H9 (cell line): ENCODE measurements around the gene PPP1R14C. TPM values are rescaled to one million over a fixed set of nuclear protein-coding genes. Genes with fewer than 3 reads are reported as not detected.

Source experiments
- DNase-seq: peaks from one replicate; pipeline ENCODE4 v3.0.0-alpha.2; 2017
- H2AFZ ChIP-seq: one replicate; pipeline ENCODE4 v1.6.1; 2013; ENCODE audit warnings: mild to moderate bottlenecking, low read length, control low read depth, moderate library complexity
- H2AK5ac ChIP-seq: 2 replicates; pipeline ENCODE4 v1.6.1; 2013; ENCODE audit warnings: low read length, control low read depth, mixed read lengths; ENCODE audit not compliant: insufficient read length
- H2BK120ac ChIP-seq: one replicate; pipeline ENCODE4 v1.6.1; 2013; ENCODE audit warnings: low read depth, mild to moderate bottlenecking, low read length, control low read depth, inconsistent platforms; ENCODE audit not compliant: poor library complexity, severe bottlenecking
- H2BK12ac ChIP-seq: 2 replicates; pipeline ENCODE4 v1.6.1; 2013; ENCODE audit warnings: low read length, control low read depth, mixed read lengths, low read depth; ENCODE audit not compliant: insufficient read length
- H2BK15ac ChIP-seq: 2 replicates; pipeline ENCODE4 v1.6.1; 2013; ENCODE audit warnings: low read depth, low read length, control low read depth
- H2BK20ac ChIP-seq: one replicate; pipeline ENCODE4 v1.6.1; 2013; ENCODE audit warnings: low read depth, mild to moderate bottlenecking, low read length, control low read depth, inconsistent platforms; ENCODE audit not compliant: poor library complexity, severe bottlenecking
- H2BK5ac ChIP-seq: 2 replicates; pipeline ENCODE4 v1.6.1; 2013; ENCODE audit warnings: low read length, control low read depth, mixed read lengths; ENCODE audit not compliant: insufficient read length
- H3K14ac ChIP-seq: 2 replicates; pipeline ENCODE4 v1.6.1; 2013; ENCODE audit warnings: low read length, control low read depth; ENCODE audit not compliant: insufficient read depth
- H3K18ac ChIP-seq: 2 replicates; pipeline ENCODE4 v1.6.1; 2013; ENCODE audit warnings: low read depth, mild to moderate bottlenecking, mixed read lengths, low read length, control low read depth; ENCODE audit not compliant: insufficient read length
- H3K23ac ChIP-seq: 2 replicates; pipeline ENCODE4 v1.6.1; 2013; ENCODE audit warnings: low read length, control low read depth, mixed read lengths, low read depth; ENCODE audit not compliant: insufficient read length
- H3K23me2 ChIP-seq: 2 replicates; pipeline ENCODE4 v1.6.1; 2013; ENCODE audit warnings: low read depth, mild to moderate bottlenecking, mixed read lengths, low read length, control low read depth; ENCODE audit not compliant: insufficient read length, poor library complexity, severe bottlenecking
- H3K27ac ChIP-seq: 2 replicates; pipeline ENCODE4 v1.5.1; 2013; ENCODE audit warnings: low read length, control low read depth, mixed read lengths, low read depth; ENCODE audit not compliant: insufficient read length
- H3K27me3 ChIP-seq: 2 replicates; pipeline ENCODE4 v1.6.1; 2013; ENCODE audit warnings: low read length, control low read depth, inconsistent platforms; ENCODE audit not compliant: insufficient read depth
- H3K4ac ChIP-seq: 2 replicates; pipeline ENCODE4 v1.6.1; 2013; ENCODE audit warnings: low read depth, mild to moderate bottlenecking, control low read depth, inconsistent platforms, low read length, moderate library complexity
- H3K4me1 ChIP-seq: 2 replicates; pipeline ENCODE4 v1.6.1; 2013; ENCODE audit warnings: low read length, control low read depth, inconsistent platforms; ENCODE audit not compliant: insufficient read depth
- H3K4me2 ChIP-seq: 2 replicates; pipeline ENCODE4 v1.6.1; 2013; ENCODE audit warnings: low read length, control low read depth, mixed read lengths; ENCODE audit not compliant: insufficient read length, insufficient read depth
- H3K56ac ChIP-seq: 2 replicates; pipeline ENCODE4 v1.6.1; 2013; ENCODE audit warnings: low read depth, mild to moderate bottlenecking, mixed read lengths, low read length, control low read depth; ENCODE audit not compliant: insufficient read length
- H3K79me1 ChIP-seq: 2 replicates; pipeline ENCODE4 v1.6.1; 2013; ENCODE audit warnings: low read depth, mild to moderate bottlenecking, moderate library complexity, low read length, control low read depth, inconsistent platforms; ENCODE audit not compliant: insufficient read depth, poor library complexity, severe bottlenecking
- H3K79me2 ChIP-seq: 2 replicates; pipeline ENCODE4 v1.6.1; 2013; ENCODE audit warnings: low read length, control low read depth, inconsistent platforms; ENCODE audit not compliant: insufficient read depth
- H3K9ac ChIP-seq: 2 replicates; pipeline ENCODE4 v1.6.1; 2013; ENCODE audit warnings: low read length, control low read depth, mixed read lengths; ENCODE audit not compliant: insufficient read length; ENCODE audit errors: extremely low read depth
- H3K9me3 ChIP-seq: one replicate; pipeline ENCODE4 v1.6.1; 2013; ENCODE audit warnings: low read depth, low read length, inconsistent platforms; ENCODE audit not compliant: control insufficient read depth
- H3T11ph ChIP-seq: one replicate; pipeline ENCODE4 v1.6.1; 2013; ENCODE audit warnings: mild to moderate bottlenecking, low read length, control low read depth, inconsistent platforms
- H4K20me1 ChIP-seq: one replicate; pipeline ENCODE4 v1.6.1; 2013; ENCODE audit not compliant: control insufficient read depth, insufficient read length, insufficient read depth
- H4K5ac ChIP-seq: 2 replicates; pipeline ENCODE4 v1.6.1; 2013; ENCODE audit warnings: low read depth, mild to moderate bottlenecking, mixed read lengths, low read length, control low read depth; ENCODE audit not compliant: insufficient read length
- H4K8ac ChIP-seq: replicated peaks from 2 replicates; pipeline ENCODE4 v1.6.1; 2013; ENCODE audit warnings: low read length, control low read depth, mixed read lengths, low read depth; ENCODE audit not compliant: insufficient read length
- H4K91ac ChIP-seq: 2 replicates; pipeline ENCODE4 v1.6.1; 2013; ENCODE audit warnings: low read depth, mild to moderate bottlenecking, moderate library complexity, mixed read lengths, low read length, control low read depth; ENCODE audit not compliant: insufficient read length
- H3K27ac Mint-ChIP-seq, 3 experiments: 2 replicates in 2 of 3; 3 replicates in 1 of 3; pipeline ENCODE4 v1.8.0; 2020 to 2021; ENCODE audit warnings: mixed read lengths in 3 of 3, mild to moderate bottlenecking in 1 of 3, moderate library complexity in 1 of 3
- H3K27me3 Mint-ChIP-seq: 2 replicates; pipeline ENCODE4 v1.8.0; 2021; ENCODE audit warnings: low read depth, mild to moderate bottlenecking, moderate library complexity, mixed read lengths
- H3K36me3 Mint-ChIP-seq, 3 experiments: 2 replicates in 2 of 3; 3 replicates in 1 of 3; pipeline ENCODE4 v1.8.0; 2020 to 2021; ENCODE audit warnings: low read depth in 3 of 3, mixed read lengths in 3 of 3; ENCODE audit not compliant: insufficient read depth in 1 of 3
- H3K4me1 Mint-ChIP-seq, 2 experiments: 2 replicates each; pipeline ENCODE4 v1.8.0; 2020; ENCODE audit warnings: mixed read lengths in 2 of 2
- H3K4me3 Mint-ChIP-seq, 2 experiments: 2 replicates in 1 of 2; 3 replicates in 1 of 2; pipeline ENCODE4 v1.8.0; 2020 to 2021; ENCODE audit warnings: mild to moderate bottlenecking in 2 of 2, mixed read lengths in 2 of 2, moderate library complexity in 1 of 2
- H3K9me3 Mint-ChIP-seq, 2 experiments: 2 replicates in 1 of 2; 3 replicates in 1 of 2; pipeline ENCODE4 v1.8.0; 2020; ENCODE audit warnings: mild to moderate bottlenecking in 2 of 2, mixed read lengths in 2 of 2, moderate library complexity in 1 of 2
- WGBS: extraction: QIAGEN DNeasy Blood & Tissue Kit; methylation state at CpG from one replicate; pipeline ENCODE4 v1.1.7; 2013; ENCODE audit warnings: missing lambda C conversion rate, low lambda C conversion rate, mixed read lengths; ENCODE audit not compliant: insufficient read length; ENCODE audit errors: extremely low coverage; 5-methylcytosine and 5-hydroxymethylcytosine counted together
- total RNA-seq: library from RNA; stranded (reverse); gene quantifications from 2 replicates; pipeline ENCODE4 v1.2.1, GENCODE V29; 2021
- TF ChIP-seq, protein P1 (sequence below): fragments of 200-600 bp; sonication (generic); conservative IDR thresholded peaks from 3 replicates; pipeline ENCODE4 v1.8.0; 2021; ENCODE audit warnings: antibody characterized with exemption, mild to moderate bottlenecking

PPP1R14C gene
- total RNA-seq, 1 experiment from 2014 or later: 0.37 TPM

DNA sequence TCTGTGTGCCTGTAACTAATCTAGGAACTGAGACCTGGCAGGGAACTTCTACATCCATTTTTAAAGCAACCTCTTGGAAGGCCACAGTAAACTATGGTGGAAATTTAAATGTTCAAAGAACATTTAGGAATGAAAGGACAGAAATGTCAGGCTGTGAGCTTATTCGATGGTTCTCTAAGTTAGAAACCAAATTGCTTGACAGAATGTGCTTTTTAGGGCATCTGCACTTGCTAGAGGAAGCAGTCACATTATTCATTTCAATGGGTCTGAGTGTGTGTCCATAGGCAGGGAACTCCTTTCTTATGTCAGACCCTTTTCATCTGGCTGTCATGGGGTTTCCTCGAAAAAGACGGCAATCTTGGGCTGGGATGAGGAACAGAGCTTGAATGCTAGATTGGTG lies 84.4 kb downstream of the PPP1R14C start:
- Histone ChIP-seq H3K79me2 (no peaks in the 10 kb centered on the region), H2AFZ (no peak overlapping the region), H2BK120ac (no peak overlapping the region), H4K5ac (no peak overlapping the region), H3K23ac (no peak overlapping the region), H2AK5ac (no peak overlapping the region), H3K4me1 (peaks cover 19% of the 10 kb centered on the region), H3K79me1 (no peaks in the 10 kb centered on the region), H3T11ph (no peak overlapping the region), H3K4me2 (no peak overlapping the region), H2BK15ac (no peak overlapping the region), H4K20me1 (no peaks in the 10 kb centered on the region), H2BK20ac (no peak overlapping the region), H3K14ac (no peak overlapping the region), H3K27ac (no peak overlapping the region), H2BK12ac (no peak overlapping the region), H3K9me3 (no peaks in the 10 kb centered on the region), H2BK5ac (no peak overlapping the region), H4K8ac (no peak overlapping the region), H3K18ac (no peak overlapping the region), H3K23me2 (no peaks in the 10 kb centered on the region), H4K91ac (no peak overlapping the region), H3K4ac (no peak overlapping the region), H3K27me3 (peaks cover 6% of the 10 kb centered on the region; the same call in 1 of the 2 replicates), H3K56ac (no peak overlapping the region), H3K9ac (no peak overlapping the region)
- Mint-ChIP-seq H3K36me3 (peaks cover 0 to 6% (median 0%) of the 10 kb centered on the region in 3 experiments; a peak in 2 of 7 replicates), H3K9me3 (peaks cover 0 to 4% of the 10 kb centered on the region in 2 experiments; a peak in 3 of 5 replicates), H3K27ac (no peak overlapping the region), H3K4me1 (peaks cover 41 to 42% of the 10 kb centered on the region in 2 experiments), H3K4me3 (no peak overlapping the region), H3K27me3 (peaks cover 68% of the 10 kb centered on the region)
- TF ChIP-seq, protein P1, sequence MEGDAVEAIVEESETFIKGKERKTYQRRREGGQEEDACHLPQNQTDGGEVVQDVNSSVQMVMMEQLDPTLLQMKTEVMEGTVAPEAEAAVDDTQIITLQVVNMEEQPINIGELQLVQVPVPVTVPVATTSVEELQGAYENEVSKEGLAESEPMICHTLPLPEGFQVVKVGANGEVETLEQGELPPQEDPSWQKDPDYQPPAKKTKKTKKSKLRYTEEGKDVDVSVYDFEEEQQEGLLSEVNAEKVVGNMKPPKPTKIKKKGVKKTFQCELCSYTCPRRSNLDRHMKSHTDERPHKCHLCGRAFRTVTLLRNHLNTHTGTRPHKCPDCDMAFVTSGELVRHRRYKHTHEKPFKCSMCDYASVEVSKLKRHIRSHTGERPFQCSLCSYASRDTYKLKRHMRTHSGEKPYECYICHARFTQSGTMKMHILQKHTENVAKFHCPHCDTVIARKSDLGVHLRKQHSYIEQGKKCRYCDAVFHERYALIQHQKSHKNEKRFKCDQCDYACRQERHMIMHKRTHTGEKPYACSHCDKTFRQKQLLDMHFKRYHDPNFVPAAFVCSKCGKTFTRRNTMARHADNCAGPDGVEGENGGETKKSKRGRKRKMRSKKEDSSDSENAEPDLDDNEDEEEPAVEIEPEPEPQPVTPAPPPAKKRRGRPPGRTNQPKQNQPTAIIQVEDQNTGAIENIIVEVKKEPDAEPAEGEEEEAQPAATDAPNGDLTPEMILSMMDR: no peak
- no peak for DNase-seq
- WGBS: no CpG with 5 or more reads among the region's 3 CpGs
